A549 treated with AZD2906 at 1 μM for 4 hours (cell line): ENCODE results near the gene TMEM18. TPM values are rescaled to one million over a fixed set of nuclear protein-coding genes. Genes with fewer than 3 reads are reported as not detected.

Source experiments
- total RNA-seq: library from RNA; stranded (reverse); fragments of 200-300 nt; extraction: Qiagen RNA extraction; gene quantifications from 5 replicates; pipeline ENCODE4 v1.2.3, GENCODE V29; 2022

The TMEM18 gene
- total RNA-seq: 34.6 to 42.9 TPM (median 42.8 TPM) in 5 replicates

GRCh38 chr2:677056-677958 lies at the start of gene TMEM18:
Gene TMEM18, minus strand, starts transcription at chr2:677406. Its CDS starts 61 bp downstream, at chr2:677345.

